HG03045 (cell line): Measurements from ENCODE around the gene YIF1B.

Experiments
- ATAC-seq: cut with Tn5 transposase; IDR thresholded peaks from one replicate; pipeline ENCODE4 v1.9.1; 2021; ENCODE audit warnings: mild to moderate bottlenecking, moderate library complexity; ENCODE audit not compliant: unreplicated experiment

YIF1B gene

DNA sequence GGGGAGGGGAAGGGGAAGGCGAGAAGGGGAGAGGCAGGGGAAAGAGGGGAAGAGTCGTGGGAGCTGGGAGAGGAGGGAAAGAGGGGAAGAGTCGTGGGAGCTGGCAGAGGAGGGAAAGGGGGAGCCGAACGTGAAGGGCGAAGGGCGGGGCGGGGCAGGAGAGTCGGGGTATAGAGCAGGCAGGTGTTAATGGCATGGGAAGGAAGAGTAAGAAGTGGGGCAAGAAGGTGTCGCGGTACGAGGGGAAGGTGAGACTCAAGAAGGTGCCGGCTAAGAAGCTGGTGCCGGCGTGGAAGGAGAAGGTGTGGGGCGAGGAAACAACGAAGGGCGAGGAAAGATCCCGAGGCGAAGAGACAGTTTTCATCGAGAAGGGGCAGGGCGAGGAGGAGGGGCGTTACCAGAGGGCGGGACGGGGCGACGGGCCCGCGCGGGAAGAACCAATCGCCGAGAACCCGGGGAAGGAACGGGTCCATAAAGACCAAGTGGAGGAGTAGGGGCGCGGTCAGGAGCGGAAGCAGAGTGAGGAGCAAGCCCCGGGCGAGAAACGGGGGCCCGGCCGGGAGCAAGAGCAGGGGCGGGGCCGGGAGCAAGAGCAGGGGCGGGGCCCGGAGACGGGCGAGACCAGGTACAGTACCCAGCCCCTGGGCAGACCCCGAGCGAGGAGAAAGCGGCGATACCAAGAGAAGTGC, 20.3 kb upstream of the YIF1B start:
- peak; percentile 77 for ATAC-seq

GRCh38 chr19:38333245-38333644, 17.5 kb upstream of the YIF1B start:
- ATAC-seq = no peak

- no peak for ATAC-seq
These were observed 16.0 kb upstream of the YIF1B start for GRCh38 chr19:38331728-38332127.

GRCh38 chr19:38329651-38330050, 13.9 kb upstream of the YIF1B start:
- ATAC-seq = no peak

- no peak for ATAC-seq
These were observed 10.8 kb upstream of the YIF1B start for GRCh38 chr19:38326591-38326990.

DNA sequence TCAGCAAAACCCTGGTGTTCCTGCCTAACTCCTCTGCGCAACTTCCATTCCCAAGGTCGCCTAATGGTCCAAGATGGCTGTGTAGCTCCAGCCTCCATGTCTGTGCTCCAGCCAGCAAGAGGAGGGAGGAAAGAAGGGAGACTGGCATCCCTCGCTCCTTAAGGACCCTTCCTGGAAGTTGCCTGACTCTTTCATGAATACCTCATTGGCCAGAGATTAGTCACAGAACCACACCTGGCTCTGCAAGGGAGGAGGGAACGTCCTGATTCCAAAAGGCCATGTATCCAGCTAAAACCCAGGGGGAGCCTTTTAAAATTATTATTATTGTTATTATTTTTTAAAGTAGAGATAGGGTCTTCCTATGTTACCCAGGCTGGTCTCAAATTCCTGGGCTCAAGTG, 8.7 kb upstream of the YIF1B start:
- ATAC-seq = no peak

DNA sequence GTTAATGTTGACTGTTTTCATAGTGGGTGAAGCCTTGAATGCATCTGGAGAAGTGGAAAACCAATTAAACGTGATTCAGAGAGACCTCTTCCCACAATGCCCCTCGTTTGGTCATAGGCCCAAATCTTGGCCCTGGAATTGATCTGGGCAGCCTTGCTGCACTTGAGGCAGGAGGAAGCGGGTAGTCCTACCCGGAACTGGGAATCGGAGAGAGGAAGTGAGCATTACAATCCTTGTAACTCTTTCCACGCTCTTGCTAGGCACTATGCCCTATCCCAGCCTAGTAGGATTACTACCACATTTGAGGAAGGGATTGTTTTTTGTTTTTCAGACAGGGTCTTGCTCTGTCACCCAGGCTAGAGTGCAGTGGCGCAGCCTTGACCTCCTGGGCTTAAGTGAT, 7.5 kb upstream of the YIF1B start:
- ATAC-seq = no peak

- no peak for ATAC-seq
These were observed 6.0 kb upstream of the YIF1B start for GRCh38 chr19:38321646-38322196.

- no peak for ATAC-seq
These were observed 5.2 kb upstream of the YIF1B start for GRCh38 chr19:38320969-38321339.

- ATAC-seq = no peak
These were observed 3.9 kb upstream of the YIF1B start, which contains the start of gene KCNK6 for GRCh38 chr19:38319421-38320258. Gene KCNK6 (plus strand): TSS chr19:38319845. CDS start chr19:38319951, 106 bp downstream.

DNA sequence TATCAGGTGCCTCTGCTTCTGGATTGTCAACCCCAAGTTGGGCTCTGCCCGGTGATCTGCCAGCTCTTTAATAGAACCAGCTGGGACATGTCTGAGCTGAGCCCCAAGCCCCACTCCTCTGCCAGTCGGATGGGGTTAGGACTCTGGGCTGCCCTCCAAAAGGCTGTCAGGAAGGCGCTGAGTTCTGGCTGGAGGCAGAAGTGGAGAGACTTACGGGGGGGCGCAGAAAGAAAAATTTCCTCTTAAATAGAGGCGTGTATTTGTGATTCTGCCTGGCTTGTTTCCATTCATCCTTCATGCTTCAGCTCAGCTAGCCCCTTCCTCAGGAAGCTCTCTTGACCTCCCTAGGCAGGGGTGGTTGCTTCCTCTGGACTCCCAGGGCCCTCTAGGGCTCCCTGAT, 2.9 kb upstream of the YIF1B start:
- no peak for ATAC-seq

DNA sequence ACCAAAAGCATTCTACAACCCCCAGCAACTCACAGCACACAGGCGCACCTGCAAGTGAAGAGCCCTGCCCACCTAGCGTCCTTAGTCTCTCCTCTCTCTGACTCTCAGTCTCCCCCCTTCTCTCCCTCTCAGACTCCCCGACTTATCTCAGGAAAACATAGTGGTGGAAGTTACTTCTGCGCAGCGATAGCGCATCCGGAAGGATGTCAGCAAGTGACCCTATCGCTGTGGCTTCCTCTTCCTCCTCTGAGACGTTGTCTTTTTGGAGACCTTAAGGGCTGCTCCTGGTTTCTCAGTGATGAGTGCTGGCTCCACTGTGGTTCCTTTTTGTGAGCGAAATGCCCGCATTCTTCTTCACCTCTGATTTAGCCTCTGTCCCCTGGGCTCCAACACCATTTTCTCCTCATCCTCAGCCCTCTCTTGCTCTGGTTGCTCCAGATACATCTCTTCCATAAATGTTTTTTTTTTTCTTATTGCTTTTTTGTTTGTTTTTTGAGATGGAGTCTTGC, 1.4 kb upstream of the YIF1B start:
- ATAC-seq = no peak

DNA sequence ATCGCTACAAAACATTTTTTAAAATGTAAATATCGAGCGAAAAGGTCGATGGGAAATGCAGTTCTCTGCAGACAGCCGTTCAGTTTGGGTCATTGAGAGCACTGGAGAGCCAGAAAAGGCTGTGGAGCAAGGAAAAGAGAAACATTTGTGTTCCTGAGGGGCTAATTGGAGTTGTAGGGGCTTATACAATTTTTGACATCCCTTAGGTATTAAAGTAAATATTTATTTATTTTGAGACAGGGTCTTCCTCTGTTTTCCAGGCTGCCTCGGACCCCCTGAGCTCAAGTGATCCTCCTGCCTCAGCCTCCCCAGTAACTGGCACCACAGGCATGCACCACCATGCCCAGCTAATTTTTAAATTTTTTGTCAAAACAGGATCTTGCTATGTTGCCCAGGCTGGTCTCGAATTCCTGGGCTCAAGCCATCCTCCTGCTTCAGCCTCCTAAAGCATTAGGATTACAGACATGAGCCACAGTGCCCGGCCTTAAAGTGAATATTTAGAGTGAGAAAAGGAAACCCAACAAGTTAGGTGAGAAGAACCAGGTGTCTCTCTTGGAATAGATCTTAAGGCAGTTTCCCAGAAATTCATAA, 825 bp upstream of the YIF1B start:
- ATAC-seq = no peak

- no peak for ATAC-seq
These were observed 4.8 kb downstream of the YIF1B start for GRCh38 chr19:38310986-38311385.

DNA sequence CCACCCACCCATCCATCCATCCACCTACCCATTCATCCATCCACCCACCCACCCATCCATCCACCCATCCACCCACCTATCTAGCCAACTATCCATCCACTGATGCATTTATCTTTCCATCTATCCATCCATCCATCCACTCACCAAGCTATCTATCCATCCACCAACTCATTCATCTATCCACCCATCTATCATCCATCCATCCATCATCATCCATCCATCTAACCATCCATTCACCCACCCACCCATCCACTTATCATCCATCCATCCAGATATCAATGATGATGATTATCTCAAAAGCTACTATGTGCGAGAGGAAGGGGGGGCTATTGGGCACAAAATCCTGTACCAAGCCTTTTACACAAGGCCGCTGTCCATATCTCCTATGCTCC, 5.5 kb downstream of the YIF1B start:
- ATAC-seq = no peak

- ATAC-seq = no peak
These were observed 6.0 kb downstream of the YIF1B start for GRCh38 chr19:38309615-38310278.

GRCh38 chr19:38308926-38309614, 6.7 kb downstream of the YIF1B start:
- no peak for ATAC-seq

GRCh38 chr19:38308006-38308766, 7.6 kb downstream of the YIF1B start:
- ATAC-seq = no peak

GRCh38 chr19:38307597-38307996, 8.2 kb downstream of the YIF1B start:
- ATAC-seq = no peak

- no peak for ATAC-seq
These were observed 8.7 kb downstream of the YIF1B start for GRCh38 chr19:38307076-38307475.
